Activated effector memory CD4-positive, alpha-beta T cell treated with Interleukin-2 at 50 U/mL for 16 hours (primary cell): ENCODE measurements around the gene ZBTB5.
A peak's percentile ranks its signal among the peaks of the same experiment; 100 is the strongest.

Source experiments
- DNase-seq: peaks from one replicate; pipeline ENCODE4 v3.0.0-alpha.2; 2020

ZBTB5 gene

DNA sequence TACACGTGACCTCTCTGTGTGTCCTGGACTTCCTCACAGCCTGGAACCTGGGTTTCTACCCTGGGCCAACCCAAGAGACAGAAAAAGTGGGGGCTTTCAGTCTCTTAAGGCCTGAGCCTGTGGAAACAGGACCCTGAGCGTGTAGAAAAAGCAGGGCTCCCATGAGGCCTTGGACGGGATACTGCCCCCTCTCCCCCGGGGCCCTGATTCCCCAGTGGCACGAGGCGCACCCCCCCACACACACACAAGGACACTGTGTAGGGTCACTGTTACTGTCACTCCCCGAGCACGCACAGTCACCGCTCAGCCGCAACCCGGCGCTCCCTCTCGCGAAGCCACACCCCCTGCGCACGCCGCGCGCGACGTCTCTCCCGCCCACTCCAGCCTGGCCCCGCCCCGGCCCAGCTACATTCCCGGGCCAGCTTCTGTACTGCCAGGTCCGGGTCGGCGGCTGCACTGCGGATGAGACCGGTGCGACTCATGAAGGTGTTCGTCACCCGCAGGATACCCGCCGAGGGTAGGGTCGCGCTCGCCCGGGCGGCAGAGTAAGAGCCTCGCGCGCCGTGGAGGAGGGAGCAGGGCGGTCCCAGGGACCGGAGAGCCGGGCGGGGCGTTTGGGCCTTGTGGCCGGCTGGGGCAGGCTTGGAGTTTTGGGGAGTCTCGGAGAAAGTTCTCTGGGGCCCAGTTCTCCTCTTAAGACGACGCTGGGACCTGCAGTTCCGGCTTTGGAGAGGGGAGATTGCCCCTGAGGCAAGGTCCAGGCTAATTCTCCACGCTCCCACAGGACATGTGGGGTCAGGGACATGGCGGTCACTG, 42.8 kb downstream of the ZBTB5 start, which contains the start of gene GRHPR:
Gene GRHPR, plus strand, starts transcription at position 408 of the 816 bp plus-strand sequence. Its CDS starts 55 bp downstream, at position 463.
- peak; percentile 85 for DNase-seq

DNA sequence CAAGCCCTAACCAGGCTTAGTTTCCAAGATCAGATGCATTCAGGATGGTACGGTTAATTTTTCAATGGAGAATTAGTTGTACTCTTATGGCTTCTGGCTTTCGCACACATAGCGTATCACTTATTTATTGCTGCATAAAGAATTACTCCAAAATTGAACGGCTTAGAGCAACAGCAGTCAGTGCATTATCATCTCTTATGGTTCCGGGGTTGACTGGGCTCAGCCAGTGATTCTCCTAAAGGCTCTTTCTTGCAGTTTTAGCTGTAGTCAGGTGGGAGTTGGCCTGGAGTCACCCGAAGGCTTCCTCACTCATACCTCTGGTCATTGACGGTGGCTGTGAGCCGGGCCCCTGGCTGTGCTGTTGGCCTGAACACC, 43.3 kb downstream of the ZBTB5 start:
- DNase-seq, result no peak

DNA sequence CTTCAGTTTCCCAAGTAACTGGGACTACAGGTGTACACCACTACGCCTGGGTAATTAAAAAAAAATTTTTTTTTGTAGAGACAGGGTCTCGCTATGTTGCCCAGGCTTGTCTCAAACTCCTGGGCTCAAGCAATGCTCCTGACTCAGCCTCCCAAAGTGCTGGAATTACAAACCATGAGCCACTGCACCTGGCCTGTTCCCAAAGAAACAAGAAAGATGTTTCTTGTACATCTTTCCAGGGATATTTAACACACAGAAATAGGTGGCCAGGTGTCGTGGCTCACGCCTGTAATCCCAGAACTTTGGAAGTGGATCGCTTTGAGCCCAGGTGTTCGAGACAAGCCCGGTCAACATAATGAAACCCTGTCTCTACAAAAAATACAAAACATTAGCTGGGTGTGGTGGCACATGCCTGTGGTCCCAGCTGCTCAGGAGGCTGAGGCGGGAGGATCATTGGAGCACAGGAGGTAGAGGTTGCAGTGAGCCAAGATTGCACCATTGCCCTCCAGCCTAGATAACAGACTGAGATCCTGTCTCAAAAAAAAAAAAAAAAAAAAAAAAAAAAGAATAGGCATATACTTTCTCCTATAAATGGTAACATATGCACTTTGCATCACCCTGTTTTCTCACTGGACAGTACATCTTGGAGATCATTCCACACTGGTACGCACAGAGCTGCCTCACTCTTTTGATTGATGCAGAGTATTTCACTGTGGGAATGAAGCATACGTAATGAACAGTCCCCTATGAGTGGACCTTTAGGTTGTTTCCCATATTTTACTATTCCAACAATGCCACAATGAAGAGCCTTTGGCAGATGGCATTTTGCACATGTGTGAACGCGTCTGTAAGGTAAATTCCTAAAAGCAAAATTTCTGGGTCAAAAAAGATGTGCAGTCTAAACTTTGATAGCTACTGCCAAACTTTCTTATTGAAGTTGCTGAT, 44.7 kb downstream of the ZBTB5 start:
- no peak for DNase-seq

DNA sequence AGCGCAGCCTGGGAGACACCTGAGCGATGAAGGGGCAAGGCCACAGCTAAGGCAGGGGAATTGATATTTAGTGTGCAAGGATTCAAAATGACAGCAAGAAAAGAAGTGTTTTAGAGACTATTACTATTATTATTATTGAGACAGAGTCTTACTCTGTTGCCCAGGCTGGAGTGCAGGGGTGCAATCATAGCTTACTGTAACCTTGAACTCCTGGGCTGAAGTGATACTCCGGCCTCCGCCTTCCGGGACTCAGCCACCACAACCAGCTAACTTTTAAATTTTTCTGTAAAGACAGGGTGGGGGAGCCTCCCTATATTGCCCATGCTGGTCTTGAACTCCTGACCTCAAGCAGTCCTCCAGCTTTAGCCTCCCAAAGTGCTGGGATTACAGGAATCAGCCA, 46.0 kb downstream of the ZBTB5 start:
- DNase-seq, result no peak

DNA sequence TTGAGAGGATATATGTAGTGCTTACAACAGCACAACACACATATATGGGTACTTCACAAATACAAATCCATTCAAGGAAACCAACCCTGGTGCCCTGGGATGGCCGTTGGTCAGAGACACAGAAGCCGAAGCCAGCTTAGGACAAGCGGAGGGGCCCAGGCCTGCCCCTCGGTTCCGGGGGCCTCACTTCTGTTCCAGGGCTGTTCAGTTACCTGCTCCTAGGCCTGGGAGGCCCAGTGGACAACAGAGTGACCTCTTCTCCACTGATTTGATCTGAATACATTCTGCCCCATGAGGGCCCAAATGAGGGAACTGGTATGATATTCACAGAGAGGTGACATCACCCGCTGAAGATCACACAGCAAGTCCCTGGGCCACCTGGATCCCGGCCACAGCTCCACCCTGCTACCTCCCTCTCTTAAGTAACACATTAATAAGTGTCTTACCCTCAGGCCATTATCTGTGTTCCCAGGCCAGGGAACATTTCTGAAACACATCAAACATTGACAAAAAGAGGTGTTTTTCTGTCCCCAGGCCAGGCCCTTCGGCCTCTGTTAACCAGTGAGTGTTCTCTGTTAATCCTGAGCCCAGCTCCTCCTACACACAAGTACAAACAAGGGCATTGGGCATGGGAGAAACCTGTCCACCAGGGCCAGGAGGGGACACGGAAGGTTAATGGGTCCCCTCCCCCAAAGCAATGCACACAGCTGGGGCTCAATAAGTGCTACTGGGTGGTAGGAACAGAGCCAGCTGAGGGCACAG, 47.2 kb downstream of the ZBTB5 start:
- no peak for DNase-seq

DNA sequence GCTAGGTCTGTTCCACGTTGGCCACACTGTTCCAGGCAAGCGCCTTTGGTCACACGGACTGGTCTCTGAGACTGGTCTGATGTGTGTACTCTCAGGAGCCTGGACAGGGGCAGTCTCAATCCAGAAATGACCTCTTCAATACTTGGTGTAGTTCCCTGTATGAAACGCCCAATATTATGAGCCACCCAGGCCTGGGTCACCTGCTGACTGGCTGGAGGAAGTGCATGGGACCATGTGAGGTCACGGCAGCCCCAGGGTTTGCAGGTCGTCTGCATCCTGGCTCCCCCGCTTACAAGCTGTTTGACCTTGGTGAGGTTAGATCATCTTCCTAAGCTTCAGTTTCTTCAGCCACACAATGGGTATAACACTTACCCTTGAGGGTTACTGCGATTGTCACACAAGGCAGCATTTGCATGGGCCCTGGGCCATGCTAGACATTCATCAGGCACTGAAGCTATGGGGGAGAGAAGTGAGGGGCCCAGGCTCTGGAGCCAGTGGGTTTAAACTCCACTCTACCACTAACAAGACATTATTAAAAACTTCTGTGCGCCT, 47.9 kb downstream of the ZBTB5 start:
- DNase-seq, result no peak

DNA sequence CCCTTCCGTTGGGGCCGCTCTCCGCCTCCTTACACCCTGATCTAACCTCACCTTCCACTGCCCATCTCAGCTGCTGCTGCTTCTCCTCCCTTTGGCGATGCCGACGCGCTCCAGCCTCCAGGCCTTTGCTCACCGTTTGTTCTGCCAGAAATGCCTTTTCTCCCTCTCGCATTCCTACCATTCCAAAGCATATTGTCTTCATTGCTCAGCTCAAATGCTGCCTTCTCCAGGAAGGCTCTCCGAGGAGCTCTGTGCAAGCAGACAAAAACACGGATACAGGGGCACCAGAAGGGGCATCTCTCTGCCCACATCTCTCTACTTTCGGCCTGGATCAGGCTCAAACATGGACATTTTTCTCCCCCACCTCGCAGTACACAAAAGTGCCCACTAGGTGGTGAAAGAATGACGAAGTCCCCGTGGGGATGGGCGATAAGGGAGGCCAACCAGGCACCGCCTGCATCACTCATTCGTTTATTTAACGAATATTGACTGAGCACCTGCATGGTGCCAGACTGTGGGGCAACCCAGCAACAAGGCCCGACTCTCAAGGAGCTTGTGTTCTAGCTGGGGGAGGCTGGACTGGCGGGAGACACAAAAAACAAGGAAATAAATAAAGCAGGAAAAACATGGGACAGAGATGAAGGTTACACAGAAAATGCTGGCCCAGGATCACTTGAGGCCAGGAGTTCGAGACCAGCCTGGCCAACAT, 50.1 kb downstream of the ZBTB5 start:
- peak; percentile 55 for DNase-seq

DNA sequence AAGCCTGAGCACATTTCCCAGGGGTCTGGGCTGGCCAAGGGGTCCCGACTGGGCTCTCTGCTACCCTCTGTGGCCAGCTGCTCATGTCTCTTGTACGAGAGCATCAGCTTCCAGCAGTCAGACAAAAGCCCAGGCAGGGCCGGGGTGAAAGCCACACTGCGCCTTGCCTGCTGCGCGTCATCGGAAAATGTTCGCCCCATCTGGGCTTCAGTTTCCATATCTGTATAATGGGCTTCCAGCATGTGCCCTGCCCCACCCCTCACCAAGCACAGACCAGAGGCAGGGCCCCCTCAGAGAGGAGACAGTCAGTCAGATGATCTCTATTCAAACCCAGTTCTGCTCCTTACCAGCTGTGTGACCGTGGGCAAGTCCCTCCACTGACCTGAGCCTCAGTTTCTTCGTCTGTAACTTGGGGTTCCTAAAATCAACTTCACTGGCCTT, 50.7 kb downstream of the ZBTB5 start:
- DNase-seq, result no peak

DNA sequence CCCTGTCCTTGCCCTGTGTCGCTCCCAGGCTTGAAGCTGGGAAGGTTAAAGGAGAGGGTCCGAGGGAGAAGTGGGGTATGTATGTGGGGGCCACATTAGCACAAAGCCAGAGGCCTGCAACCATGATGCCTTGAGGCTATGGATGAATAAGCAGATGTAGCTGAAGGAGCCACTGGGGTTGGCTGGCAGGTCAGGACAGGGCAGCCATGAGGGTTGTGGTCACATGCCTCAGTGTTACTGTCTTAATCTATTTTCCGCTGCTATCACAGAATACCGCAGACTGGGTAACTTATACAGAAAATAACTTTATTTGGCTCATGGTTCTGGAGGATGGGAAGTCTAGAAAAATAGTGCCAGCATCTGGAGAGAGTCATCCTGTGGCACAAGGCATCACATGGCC, 51.9 kb downstream of the ZBTB5 start:
- DNase-seq, result no peak

DNA sequence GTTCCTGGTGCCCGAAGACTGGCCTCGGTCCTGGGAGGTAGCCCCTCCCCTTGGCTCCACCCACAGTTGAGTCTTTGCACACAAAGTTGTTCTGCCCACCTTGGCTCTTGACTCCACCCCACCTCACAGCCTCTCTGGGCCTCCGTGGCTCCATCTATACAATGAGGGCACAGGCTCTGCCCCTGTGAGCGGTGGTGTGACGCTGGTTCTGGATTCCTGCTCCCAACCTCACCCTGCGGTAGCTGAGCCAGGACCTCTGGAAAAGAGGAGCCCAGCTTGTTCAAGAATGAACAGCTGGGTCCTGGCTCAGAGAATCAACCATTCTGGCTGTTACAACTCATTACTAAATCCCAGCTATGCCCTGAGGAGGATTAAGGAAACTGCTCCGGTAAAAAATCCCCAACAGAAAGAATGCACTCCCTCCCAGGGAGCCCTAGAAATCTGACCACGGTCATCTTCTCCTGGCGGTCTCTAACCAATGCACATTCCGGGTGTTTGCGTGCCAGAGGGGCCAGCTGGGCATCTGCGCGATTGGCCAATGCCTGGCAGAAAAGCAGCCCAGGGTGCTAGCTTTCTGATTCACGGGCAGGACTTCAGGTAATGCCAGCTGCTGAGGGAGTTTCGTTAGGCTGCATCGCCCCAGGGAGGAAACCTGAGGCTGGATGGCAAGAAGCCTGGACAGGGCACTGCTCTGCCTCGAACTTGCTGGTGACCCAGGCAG, 52.7 kb downstream of the ZBTB5 start:
- no peak for DNase-seq

DNA sequence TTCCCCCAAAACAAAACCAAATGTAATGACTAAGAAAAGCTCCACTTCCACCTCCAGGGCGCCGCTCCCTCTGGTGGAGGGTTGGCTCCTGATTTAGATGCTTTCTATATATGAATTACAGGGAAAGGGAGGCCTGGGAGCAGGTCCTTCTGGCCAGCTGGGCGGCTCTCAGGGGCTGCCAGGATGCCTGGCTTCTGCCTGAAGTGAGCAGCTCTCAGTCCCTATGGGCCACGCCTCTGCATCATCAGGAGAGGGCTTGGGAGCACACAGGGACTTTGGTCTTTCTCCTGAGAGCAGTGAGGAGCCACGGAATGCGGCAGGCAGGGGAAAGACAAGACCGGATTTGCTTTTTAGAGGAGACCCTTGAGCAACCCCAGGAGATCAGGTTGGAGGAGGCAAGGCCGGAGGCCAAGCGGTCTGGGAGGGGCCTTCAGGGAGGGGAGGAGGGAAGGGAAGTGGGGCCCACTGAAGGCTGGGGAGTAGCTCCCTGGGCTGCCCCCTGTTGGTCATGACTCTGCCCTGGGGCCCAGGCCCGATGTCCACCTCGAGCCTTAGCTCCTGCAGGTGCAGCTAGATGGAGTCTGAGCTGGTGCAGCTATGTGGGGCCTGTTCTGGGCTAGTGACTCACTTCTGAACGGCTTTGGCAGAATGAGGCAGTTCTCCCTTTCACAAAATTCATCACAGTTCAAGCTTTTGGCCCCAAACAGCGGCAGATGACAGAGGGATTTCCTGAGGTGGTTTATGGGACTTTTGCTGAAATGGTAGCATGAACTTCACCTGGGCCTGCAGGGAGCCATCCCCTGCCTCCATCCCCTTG, 54.1 kb downstream of the ZBTB5 start:
- DNase-seq, result no peak

DNA sequence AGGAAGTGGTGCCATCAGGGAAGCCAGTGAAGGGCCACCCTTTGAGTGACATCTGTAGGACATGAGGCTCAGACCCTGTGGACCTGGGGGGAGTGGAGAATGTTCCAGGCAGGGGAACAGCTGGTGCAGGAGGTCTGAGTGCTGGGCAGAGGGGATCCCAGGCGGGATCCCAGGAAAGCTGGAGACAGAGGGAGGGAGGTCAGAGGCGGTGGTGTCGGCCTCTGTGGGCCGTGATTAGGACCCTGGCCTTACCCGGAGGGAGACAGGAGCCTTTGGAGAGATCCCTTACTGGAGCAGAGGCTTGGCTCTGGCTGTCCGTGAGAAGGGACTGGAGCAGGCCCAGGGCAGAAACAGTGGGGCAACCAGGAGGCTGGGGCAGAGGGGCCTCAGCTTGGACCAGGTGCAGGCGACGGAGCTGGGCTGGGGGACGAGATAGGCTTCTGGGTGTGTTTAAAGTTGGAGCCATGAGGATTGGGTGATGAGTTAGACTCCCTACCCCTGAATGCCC, 54.8 kb downstream of the ZBTB5 start:
- DNase-seq, result no peak

DNA sequence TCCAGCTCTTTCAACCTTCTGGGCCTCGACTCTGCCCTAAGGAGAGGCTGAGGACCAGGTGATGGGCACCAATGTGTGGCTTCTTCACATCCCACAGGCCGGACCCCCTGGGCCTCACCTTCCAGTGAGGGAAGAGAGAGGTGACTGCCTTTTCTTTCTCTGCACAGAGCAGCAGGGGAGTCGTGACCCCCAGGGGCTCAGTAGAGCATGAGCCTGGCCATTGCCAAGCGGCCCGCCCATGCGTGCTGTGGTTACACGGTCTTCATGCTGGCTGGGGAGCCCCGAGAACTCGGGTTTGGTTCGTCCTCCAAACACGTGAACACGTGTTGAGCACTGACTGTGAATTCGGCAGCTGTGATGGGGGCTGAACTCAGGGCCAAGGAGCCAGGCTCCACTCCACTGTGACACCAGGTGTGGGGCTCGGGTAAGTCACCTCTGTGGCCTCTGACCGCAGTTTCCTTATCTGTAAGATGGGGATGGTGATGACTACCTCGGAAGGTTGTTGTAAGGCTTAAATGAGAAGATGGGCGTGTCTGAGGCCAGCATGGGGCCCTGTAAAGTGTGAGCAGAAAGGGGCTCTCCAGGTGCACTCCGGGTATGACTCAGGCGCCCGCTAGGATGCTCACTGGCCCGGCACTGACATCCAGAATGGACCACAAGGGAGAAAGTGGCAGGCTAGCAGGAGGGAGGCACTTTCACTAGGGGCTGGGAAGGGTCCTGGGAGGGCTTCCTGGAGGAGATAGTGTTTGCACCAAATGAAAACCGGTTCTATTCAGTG, 56.1 kb downstream of the ZBTB5 start:
- DNase-seq, result peak; percentile 61

DNA sequence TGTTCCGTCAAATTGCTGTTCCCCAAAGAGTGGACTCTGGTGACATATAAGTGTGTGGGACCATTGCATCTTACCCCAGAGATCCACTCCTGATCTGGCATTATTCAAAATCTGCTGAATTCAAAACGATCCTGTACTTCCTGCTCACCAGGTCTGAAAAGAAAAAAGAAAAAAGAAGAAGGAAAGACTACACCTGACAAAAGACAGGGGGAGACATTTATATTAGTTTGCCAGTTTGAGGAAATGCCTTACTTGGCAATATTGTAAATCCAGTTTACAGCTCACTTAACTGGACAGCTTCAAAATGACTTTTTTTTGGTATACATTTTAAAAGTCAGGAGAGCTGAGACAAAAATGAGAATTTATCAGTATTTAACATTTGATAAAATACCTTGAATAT, 57.8 kb downstream of the ZBTB5 start:
- DNase-seq, result no peak

DNA sequence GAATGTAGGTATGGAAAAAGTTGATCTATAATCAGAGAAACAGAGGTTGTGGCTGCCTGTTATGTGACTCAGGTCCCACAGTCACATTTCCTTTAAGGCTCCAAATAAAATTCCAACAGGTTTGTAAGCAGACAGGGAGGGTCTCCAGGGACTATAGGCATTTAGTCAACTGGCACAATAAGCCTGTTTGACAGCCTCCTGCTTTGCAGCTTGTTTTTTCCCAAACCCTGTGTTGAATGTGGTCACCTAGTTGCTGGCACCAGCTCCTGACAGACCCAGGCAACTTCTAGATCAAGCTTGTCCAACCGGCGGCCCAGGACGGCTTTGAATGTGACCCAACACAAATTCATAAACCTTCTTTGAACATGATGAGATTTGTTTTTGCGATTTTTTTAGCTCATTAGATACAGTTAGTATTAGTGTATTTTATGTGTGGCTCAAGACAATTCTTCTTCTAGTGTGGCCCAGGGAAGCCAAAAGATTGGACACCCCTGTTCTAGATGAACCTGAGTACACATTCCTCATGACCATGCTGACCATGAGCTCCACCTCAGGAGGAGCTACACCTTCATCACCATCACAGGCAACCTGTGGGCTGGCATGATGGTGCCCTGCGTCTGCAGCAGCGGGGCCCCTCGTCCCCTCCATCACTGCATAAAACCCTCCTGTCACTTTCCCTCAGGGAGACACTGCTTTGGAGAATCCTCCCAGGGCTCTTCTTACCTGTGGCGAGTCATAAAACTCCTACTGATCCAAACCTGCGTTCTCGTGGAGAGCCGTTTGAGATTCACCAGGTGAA, 58.4 kb downstream of the ZBTB5 start:
- DNase-seq, result no peak

DNA sequence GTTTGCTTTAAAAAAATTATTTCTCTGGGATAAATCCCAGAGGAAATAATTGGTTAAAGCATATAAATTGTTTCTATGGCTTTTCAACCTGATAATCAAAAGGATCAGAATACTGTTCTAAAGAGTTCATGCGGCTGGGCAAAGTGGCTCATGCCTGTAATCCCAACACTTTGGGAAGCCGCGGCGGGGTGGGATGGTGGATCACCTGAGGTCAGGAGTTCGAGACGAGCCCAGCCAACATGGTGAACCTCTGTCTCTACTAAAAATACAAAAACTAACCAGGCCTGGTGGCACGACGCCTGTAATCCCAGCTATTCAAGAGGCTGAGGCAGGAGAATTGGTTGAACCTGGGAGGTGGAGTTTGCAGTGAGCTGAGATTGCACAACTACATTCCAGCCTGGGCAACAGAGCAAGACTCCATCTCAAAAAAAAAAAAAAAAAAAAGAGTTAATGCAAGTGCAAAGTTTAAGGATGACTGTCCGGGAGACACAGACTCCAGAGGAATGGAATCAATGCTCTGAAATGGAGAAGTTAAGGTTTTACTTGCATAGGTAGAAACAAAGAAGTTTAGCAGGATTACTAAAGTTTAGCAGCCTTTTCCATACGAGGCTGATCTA, 59.4 kb downstream of the ZBTB5 start:
- no peak for DNase-seq

DNA sequence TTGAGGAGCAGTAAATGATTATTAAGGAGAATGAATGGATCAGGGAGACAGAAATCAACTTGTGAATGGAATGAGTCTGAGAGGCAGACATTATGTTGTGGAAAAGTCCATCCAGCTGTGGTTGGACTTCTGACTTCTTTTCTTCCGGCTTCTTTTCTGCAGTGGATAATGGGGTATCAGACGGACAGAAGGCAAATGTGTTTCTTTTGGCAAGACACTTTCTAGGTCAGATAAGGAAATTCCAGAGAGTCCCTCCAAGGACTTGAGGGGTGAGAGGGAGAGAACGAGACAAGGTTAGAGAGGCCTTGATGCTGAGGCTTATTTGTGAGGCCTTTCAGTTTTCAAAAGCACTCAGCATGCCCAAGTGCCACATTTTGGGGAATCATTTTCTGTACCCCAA, 59.9 kb downstream of the ZBTB5 start:
- DNase-seq, result no peak

DNA sequence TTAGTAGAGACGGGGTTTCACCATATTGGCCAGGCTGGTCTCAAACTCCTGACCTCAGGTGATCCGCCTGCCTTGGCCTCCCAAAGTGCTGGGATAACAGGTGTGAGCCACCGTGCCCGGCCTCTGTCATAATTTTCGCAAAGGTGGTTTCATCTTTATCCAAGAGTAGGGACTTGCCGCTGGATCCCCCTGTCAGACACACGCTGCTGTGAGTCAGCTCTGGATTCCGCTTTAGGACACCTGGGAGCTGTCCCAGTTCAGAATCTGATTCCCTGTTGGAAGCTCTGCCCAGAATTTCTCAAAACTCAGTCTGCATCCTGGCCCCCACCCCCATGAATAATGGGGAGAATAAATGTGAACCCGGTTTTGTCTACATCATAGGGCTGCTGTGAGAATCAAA, 60.7 kb downstream of the ZBTB5 start:
- no peak for DNase-seq
